Duodenal mucosa (tissue), 2 donors: ENCODE results near the gene GAPDHS.

Experiments used
- H3K27ac ChIP-seq: one replicate; pipeline ENCODE4 v1.7.0; 2013; ENCODE audit warnings: low read depth, low read length
- H3K27me3 ChIP-seq, 2 donors: one replicate each; pipeline ENCODE4 v1.7.0; 2013; ENCODE audit warnings: low read length in 2 of 2, control low read depth in 1 of 2; ENCODE audit not compliant: insufficient read depth in 2 of 2, control insufficient read depth in 1 of 2
- H3K36me3 ChIP-seq, 2 donors: one replicate each; pipeline ENCODE4 v1.7.0; 2013; ENCODE audit warnings: low read length in 2 of 2, control low read depth in 1 of 2; ENCODE audit not compliant: insufficient read depth in 2 of 2, control insufficient read depth in 1 of 2
- H3K4me1 ChIP-seq, 2 donors: one replicate each; pipeline ENCODE4 v1.7.0; 2013; ENCODE audit warnings: low read length in 2 of 2, control low read depth in 1 of 2; ENCODE audit not compliant: insufficient read depth in 2 of 2, control insufficient read depth in 1 of 2
- H3K4me3 ChIP-seq, 2 donors: one replicate each; pipeline ENCODE4 v1.7.0; 2013; ENCODE audit warnings: low read length in 2 of 2, low read depth in 1 of 2
- H3K9ac ChIP-seq, 2 donors: one replicate each; pipeline ENCODE4 v1.7.0; 2013; ENCODE audit warnings: low read length in 2 of 2, low read depth in 1 of 2
- H3K9me3 ChIP-seq, 2 donors: one replicate each; pipeline ENCODE4 v1.7.0; 2013; ENCODE audit warnings: low read length in 2 of 2, control low read depth in 1 of 2; ENCODE audit not compliant: control insufficient read depth in 1 of 2

GAPDHS gene

GRCh38 chr19:35562776-35563175, 29.5 kb downstream of the GAPDHS start:
- H3K9ac ChIP-seq = no peak overlapping the region
- no peak overlapping the region for H3K27ac ChIP-seq
- H3K4me1 ChIP-seq = peaks cover 0 to 3% of the 10 kb centered on the region in 2 donors
- H3K36me3 ChIP-seq = no peaks in the 10 kb centered on the region
- peaks cover 20 to 26% of the 10 kb centered on the region in 2 donors for H3K27me3 ChIP-seq
- no peak overlapping the region for H3K4me3 ChIP-seq
- H3K9me3 ChIP-seq = no peaks in the 10 kb centered on the region

GRCh38 chr19:35563207-35563829, 30.1 kb downstream of the GAPDHS start, which contains the start of gene ATP4A:
Gene ATP4A, minus strand, starts transcription at chr19:35563658. Its CDS starts 29 bp downstream, at chr19:35563629.
- peaks cover 20 to 26% of the 10 kb centered on the region in 2 donors for H3K27me3 ChIP-seq
- no peaks in the 10 kb centered on the region for H3K36me3 ChIP-seq
- H3K27ac ChIP-seq = no peak within 1 kb of the TSS
- no peaks in the 10 kb centered on the region for H3K9me3 ChIP-seq
- H3K9ac ChIP-seq = no peak within 1 kb of the TSS
- no peaks in the 10 kb centered on the region for H3K4me1 ChIP-seq
- H3K4me3 ChIP-seq = no peak within 1 kb of the TSS

GRCh38 chr19:35565016-35565856, 32.0 kb downstream of the GAPDHS start:
- Histone ChIP-seq H3K36me3 (no peaks in the 10 kb centered on the region), H3K9ac (no peak overlapping the region), H3K9me3 (no peaks in the 10 kb centered on the region), H3K27ac (no peak overlapping the region), H3K4me1 (no peaks in the 10 kb centered on the region), H3K27me3 (peaks cover 8 to 11% of the 10 kb centered on the region in 2 donors), H3K4me3 (no peak overlapping the region)

- no peak overlapping the region for H3K27ac ChIP-seq
- no peak overlapping the region for H3K9ac ChIP-seq
- H3K27me3 ChIP-seq = peaks cover 3 to 15% of the 10 kb centered on the region in 2 donors
- H3K36me3 ChIP-seq = no peaks in the 10 kb centered on the region
- H3K4me3 ChIP-seq = no peak overlapping the region
- H3K4me1 ChIP-seq = no peaks in the 10 kb centered on the region
- H3K9me3 ChIP-seq = no peaks in the 10 kb centered on the region
These were observed 33.5 kb downstream of the GAPDHS start for GRCh38 chr19:35566738-35567137.

GRCh38 chr19:35569281-35569781, 36.1 kb downstream of the GAPDHS start:
- Histone ChIP-seq H3K4me3 (no peak overlapping the region), H3K27ac (no peak overlapping the region), H3K27me3 (peaks cover 0 to 9% of the 10 kb centered on the region in 2 donors)

GRCh38 chr19:35571406-35571965, 38.2 kb downstream of the GAPDHS start:
- Histone ChIP-seq H3K27me3 (peaks cover 0 to 6% of the 10 kb centered on the region in 2 donors), H3K36me3 (no peaks in the 10 kb centered on the region), H3K4me1 (no peaks in the 10 kb centered on the region), H3K4me3 (no peak overlapping the region), H3K27ac (no peak overlapping the region), H3K9me3 (peaks cover 10 to 11% of the 10 kb centered on the region in 2 donors), H3K9ac (no peak overlapping the region)

More at GRCh38 chr19:35569281-35569781, 36.1 kb downstream of the GAPDHS start:
- H3K9me3 ChIP-seq = no peaks in the 10 kb centered on the region
- no peaks in the 10 kb centered on the region for H3K36me3 ChIP-seq
- no peaks in the 10 kb centered on the region for H3K4me1 ChIP-seq
- H3K9ac ChIP-seq = no peak overlapping the region

GRCh38 chr19:35577918-35578317, 44.7 kb downstream of the GAPDHS start:
- Histone ChIP-seq H3K9ac (no peak overlapping the region), H3K4me1 (no peaks in the 10 kb centered on the region), H3K27ac (no peak overlapping the region), H3K36me3 (no peaks in the 10 kb centered on the region), H3K27me3 (no peaks in the 10 kb centered on the region), H3K4me3 (no peak overlapping the region), H3K9me3 (peaks cover 20 to 24% of the 10 kb centered on the region in 2 donors)

GRCh38 chr19:35578707-35579106, 45.5 kb downstream of the GAPDHS start:
- no peaks in the 10 kb centered on the region for H3K27me3 ChIP-seq
- H3K27ac ChIP-seq = no peak overlapping the region

GRCh38 chr19:35582760-35583159, 49.5 kb downstream of the GAPDHS start:
- Histone ChIP-seq H3K4me3 (no peak overlapping the region), H3K27ac (no peak overlapping the region), H3K9me3 (peaks cover 0 to 1% of the 10 kb centered on the region in 2 donors), H3K27me3 (no peaks in the 10 kb centered on the region), H3K9ac (no peak overlapping the region), H3K4me1 (no peaks in the 10 kb centered on the region), H3K36me3 (no peaks in the 10 kb centered on the region)

More at GRCh38 chr19:35578707-35579106, 45.5 kb downstream of the GAPDHS start:
- no peaks in the 10 kb centered on the region for H3K4me1 ChIP-seq
- H3K36me3 ChIP-seq = no peaks in the 10 kb centered on the region
- H3K4me3 ChIP-seq = no peak overlapping the region
- peaks cover 20 to 24% of the 10 kb centered on the region in 2 donors for H3K9me3 ChIP-seq
- H3K9ac ChIP-seq = no peak overlapping the region

GRCh38 chr19:35585848-35586247, 52.6 kb downstream of the GAPDHS start, which contains the start of gene PMIS2:
Gene PMIS2, plus strand, starts transcription at chr19:35586173. Its CDS starts 87 bp downstream, at chr19:35586260.
- Histone ChIP-seq H3K27me3 (no peaks in the 10 kb centered on the region), H3K4me3 (no peak within 1 kb of the TSS), H3K27ac (no peak within 1 kb of the TSS), H3K4me1 (no peaks in the 10 kb centered on the region), H3K36me3 (no peaks in the 10 kb centered on the region), H3K9ac (no peak within 1 kb of the TSS), H3K9me3 (no peaks in the 10 kb centered on the region)
